LNCaP clone FGC (cell line): ENCODE results near the gene KIRREL3.

Source experiments
- DNase-seq: peaks from one replicate; pipeline ENCODE4 v3.0.0-alpha.2; 2011; ENCODE audit warnings: low read depth
- H3K4me3 ChIP-seq: 2 replicates; pipeline ENCODE4 v1.5.1; 2011; ENCODE audit warnings: mild to moderate bottlenecking, low read depth, low read length, control low read depth
- CTCF ChIP-seq: IDR thresholded peaks from 2 replicates; pipeline ENCODE4 v1.5.1; 2012; ENCODE audit warnings: mild to moderate bottlenecking; ENCODE audit not compliant: control insufficient read depth, insufficient read depth; ENCODE audit errors: extremely low read depth

KIRREL3 gene

DNA sequence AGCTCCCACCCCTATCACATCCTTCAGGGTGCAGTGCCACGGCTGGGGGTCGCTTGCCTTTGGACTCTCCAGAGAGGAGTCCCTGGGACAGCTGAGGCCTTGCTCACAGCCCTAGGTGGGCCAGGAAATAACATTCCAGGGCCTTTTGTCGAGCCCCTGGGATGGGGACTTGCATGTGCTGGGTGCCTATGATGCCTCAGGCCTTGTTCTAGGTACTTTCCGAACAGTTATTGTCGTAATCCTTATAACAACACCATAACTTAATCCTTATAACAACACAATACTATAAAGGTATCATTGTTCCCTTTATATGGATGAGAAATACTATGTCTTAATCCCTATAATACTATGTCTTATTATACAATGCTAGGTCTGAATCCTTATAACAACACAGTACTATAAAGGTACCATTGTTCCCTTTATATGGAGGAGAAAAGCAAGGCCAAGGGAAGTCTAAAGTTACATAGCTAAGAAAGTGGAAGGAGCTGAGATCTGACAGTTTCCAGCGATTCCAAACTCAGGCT lies 408.5 kb downstream of the KIRREL3 start:
- no peak for DNase-seq
- TF ChIP-seq CTCF = no peak

GRCh38 chr11:126589492-126589803 lies 411.1 kb downstream of the KIRREL3 start:
- no peak for TF ChIP-seq CTCF

More for the DNA sequence above, 408.5 kb downstream of the KIRREL3 start:
- H3K4me3 ChIP-seq = no peak overlapping the region

DNA sequence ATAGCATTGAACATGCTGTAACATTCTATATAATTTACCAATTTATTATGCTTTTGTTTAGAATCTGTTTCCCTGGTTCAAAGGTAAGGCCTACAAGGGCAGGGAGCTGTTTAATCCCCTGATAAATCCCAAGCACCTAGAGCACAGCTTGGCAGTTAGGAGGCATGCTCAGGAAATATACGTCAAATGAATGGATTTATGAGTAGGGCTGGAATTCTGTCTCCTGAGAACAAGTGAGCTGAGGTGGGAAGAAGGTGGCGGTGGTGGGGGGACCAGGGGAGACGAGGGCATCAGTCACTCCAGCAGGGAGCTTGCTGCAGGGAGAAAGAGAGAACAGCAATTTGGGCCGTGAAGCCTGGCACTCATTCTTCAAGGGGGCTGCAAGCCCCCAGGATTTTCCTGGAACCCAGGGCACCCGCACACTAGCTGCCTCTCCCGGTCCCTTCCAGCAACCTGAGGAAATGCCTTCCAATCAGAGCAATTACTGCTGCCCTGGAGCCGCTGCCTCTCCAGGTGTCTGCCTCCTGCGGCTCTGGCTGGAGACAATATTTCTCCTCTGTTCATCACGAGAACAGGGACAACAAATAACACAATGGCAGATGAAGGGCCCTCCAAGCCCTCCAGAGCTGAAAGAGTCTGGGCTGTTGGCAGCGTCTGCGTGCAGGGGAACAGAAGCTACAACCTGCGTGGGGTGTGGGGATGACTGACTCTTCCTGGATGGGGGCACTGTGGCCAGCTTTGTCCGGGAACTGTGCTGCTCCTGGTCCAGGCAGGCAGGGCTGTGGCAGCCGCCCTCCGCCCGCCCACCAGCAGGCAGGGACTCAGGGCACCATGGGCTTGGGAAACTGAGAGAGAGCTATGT lies 411.7 kb downstream of the KIRREL3 start:
- TF ChIP-seq CTCF = no peak
- DNase-seq = no peak
- H3K4me3 ChIP-seq = no peak overlapping the region

More at GRCh38 chr11:126589492-126589803, 411.1 kb downstream of the KIRREL3 start:
- DNase-seq = no peak
- H3K4me3 ChIP-seq = no peak overlapping the region

DNA sequence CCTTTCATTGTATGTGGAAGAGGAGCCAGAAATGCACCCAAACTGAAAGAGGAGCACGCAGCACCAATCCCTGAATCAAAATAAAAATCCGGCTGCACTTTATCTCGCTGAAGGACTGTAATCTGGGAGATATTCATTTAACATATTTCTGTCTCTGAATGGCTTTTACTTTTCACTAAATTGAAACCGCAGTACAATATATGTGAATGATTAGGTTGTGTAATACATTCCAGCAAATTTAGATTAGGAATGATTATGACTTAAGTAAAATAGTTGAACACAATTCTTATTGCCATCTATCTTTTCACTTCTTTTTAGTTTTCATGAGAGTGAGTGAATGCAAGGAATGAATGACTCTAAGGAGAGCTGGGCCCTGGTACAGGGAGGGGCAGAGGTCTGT lies 413.0 kb downstream of the KIRREL3 start:
- H3K4me3 ChIP-seq = no peak overlapping the region
- DNase-seq = no peak
- TF ChIP-seq CTCF = no peak

DNA sequence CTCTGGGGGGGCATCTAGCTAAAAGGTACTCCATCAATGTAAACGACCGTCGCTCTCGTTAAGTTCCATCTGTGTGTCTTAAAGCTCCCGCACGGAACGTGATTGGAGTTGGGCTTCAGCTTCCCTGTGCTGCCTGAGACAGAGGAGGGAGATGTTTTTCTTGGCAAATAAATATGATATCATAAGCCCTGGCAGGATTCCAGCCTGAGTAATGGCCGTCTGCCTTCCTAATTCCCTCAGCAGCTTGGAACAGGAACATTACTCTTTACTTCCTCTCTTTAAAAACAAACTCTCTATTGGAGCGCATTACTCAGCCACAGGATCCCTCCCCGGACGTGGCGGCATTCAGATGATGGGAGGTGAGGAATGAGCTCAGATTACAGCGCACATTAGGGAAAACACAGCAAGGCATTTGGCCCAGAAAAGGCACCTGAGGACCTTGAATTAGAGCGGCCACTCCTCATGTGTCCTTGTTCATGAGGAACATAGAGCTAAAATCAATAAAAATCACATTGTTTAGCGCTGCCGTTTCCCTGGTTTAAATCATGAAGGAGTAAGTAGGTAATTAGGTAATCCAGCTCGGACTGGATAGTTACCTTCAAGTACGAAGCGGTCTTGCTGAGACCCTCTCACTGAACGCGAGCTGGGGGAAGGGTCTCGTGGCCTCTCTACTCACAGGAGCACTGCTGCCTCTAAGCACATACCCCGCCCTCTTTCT lies 414.6 kb downstream of the KIRREL3 start:
- DNase-seq = peak; percentile 90
- 0 out of 2 replicates have a peak overlapping the region, but pooled peaks have one; percentile 21 for H3K4me3 ChIP-seq
- no peak for TF ChIP-seq CTCF

DNA sequence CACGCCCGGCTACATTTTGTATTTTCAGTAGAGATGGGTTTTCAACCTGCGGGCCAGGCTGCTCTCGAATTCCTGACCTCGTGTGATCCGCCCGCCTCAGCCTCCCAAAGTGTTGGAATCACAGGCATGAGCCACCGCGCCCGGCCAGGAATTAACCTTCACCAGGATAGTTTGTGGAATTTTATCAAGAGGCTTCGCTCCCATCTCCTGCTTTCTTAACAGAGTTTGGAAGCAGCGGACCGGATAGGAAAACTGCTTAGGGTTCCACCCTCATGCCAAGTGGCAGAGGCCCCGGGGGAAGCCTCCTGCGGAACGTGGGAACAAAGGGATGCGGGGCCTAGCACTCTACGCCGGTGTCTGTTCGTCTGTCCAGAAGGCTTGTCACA lies 415.2 kb downstream of the KIRREL3 start:
- no peak for DNase-seq
- H3K4me3 ChIP-seq = 0 out of 2 replicates have a peak overlapping the region, but pooled peaks have one; percentile 21
- TF ChIP-seq CTCF = no peak
